Cardiac muscle cell (in vitro differentiated cells and primary cell): Measurements from ENCODE around the gene KLHL2. TPM values are rescaled to one million over a fixed set of nuclear protein-coding genes. Genes with fewer than 3 reads are reported as not detected.

Source experiments
- DNase-seq, 2 donors: peaks; one replicate each; pipeline versions ENCODE4 v3.0.0 to v3.0.0-alpha.2; 2010 to 2017; ENCODE audit warnings: low read depth in 1 of 2, low spot score in 1 of 2
- H3K27ac ChIP-seq: fragments of 200-600 bp; sonication (generic); 2 replicates; pipeline ENCODE4 v1.5.1; 2016
- H3K27me3 ChIP-seq: fragments of 200-600 bp; sonication (generic); 2 replicates; pipeline ENCODE4 v1.6.0; 2016; ENCODE audit warnings: control low read depth
- H3K36me3 ChIP-seq: fragments of 200-600 bp; sonication (generic); 2 replicates; pipeline ENCODE4 v1.5.1; 2016; ENCODE audit warnings: control low read depth
- H3K4me1 ChIP-seq: fragments of 200-600 bp; sonication (generic); 2 replicates; pipeline ENCODE4 v1.8.1; 2017; ENCODE audit warnings: low read depth, mild to moderate bottlenecking, mixed run types
- H3K4me3 ChIP-seq: fragments of 200-600 bp; sonication (generic); 2 replicates; pipeline ENCODE4 v1.5.1; 2016; ENCODE audit warnings: mild to moderate bottlenecking
- H3K9me3 ChIP-seq: fragments of 200-600 bp; sonication (generic); 2 replicates; pipeline ENCODE4 v1.5.1; 2017; ENCODE audit warnings: low read depth, mild to moderate bottlenecking, control low read depth
- polyA plus RNA-seq: library from polyadenylated mRNA; unstranded; fragments of >200 nt; fragmentation: Nextera tagmentation; extraction: Ambion mirVana; gene quantifications from 2 replicates; pipeline ENCODE4 v1.2.1, GENCODE V29; 2016
- total RNA-seq: library from RNA; depleted of rRNA; stranded (reverse); fragments of >200 nt; gene quantifications from 2 replicates; pipeline ENCODE4 v1.2.3, GENCODE V29; 2016
- TF ChIP-seq, protein P1 (sequence below): IDR thresholded peaks from 2 replicates; pipeline ENCODE4 v1.5.1; 2012; ENCODE audit warnings: low read depth, mild to moderate bottlenecking, low read length

KLHL2 gene
- total and polyA plus RNA-seq, 2 experiments from 2014 or later, result 39.7 to 39.8 TPM

DNA sequence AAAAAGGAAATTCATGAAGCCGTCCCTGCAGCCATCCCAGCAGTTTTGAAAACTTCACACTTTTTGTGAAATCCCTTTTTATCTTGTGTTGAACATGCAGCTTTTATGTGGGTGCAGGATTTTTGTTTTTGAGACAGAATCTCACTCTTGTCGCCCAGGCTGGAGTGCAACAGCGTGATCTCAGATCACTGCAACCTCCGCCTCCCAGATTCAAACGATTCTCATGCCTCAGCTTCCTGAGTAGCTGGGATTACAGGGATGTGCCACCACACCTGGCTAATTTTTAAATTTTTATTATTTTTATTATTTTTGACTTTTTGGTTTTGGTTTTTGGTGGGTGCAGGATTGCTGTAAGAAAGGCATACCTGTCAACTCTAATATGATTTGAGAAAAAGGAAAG, 112.1 kb downstream of the KLHL2 start:
- H3K4me1 ChIP-seq, result peaks cover 11% of the 10 kb centered on the region
- H3K4me3 ChIP-seq, result no peak overlapping the region
- no peaks in the 10 kb centered on the region for H3K36me3 ChIP-seq
- no peak for DNase-seq
- TF ChIP-seq, protein P1, sequence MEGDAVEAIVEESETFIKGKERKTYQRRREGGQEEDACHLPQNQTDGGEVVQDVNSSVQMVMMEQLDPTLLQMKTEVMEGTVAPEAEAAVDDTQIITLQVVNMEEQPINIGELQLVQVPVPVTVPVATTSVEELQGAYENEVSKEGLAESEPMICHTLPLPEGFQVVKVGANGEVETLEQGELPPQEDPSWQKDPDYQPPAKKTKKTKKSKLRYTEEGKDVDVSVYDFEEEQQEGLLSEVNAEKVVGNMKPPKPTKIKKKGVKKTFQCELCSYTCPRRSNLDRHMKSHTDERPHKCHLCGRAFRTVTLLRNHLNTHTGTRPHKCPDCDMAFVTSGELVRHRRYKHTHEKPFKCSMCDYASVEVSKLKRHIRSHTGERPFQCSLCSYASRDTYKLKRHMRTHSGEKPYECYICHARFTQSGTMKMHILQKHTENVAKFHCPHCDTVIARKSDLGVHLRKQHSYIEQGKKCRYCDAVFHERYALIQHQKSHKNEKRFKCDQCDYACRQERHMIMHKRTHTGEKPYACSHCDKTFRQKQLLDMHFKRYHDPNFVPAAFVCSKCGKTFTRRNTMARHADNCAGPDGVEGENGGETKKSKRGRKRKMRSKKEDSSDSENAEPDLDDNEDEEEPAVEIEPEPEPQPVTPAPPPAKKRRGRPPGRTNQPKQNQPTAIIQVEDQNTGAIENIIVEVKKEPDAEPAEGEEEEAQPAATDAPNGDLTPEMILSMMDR, result no peak
- H3K27ac ChIP-seq, result no peak overlapping the region
- H3K9me3 ChIP-seq, result no peaks in the 10 kb centered on the region
- H3K27me3 ChIP-seq, result no peaks in the 10 kb centered on the region

DNA sequence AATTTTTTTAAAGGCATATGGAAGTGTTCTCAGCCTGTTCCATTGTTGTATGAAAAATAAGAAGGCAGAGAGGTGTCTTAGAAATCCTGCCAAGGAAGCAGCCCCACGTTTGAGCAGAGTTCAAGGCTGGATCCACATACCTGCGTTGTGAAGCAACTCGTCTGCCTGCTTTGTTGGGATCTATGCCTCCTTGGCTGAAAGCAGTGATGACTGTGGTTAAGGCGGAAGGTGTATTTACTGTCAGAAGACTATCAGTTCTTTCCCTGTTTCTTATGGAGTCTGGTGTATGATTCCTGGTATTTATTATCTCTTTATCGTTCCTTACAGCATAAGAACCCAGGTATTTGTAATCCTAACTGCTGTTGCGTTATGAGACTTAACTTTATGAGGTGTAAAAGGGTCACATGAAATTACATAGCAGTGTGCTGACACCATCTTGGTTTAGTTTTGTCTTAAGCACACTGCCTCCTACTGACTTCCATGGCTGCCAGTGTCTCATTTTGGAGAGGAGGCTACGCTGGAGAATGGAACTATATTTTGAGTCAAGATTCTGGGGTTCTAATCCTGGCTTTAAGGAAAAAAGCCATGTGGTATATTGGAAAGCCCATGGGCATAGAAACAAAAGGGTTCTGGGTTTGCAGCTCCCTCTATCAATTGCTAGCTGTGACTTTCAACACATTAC, 117.0 kb downstream of the KLHL2 start:
- no peak for DNase-seq
- Histone ChIP-seq H3K36me3 (no peaks in the 10 kb centered on the region), H3K27me3 (no peaks in the 10 kb centered on the region), H3K4me1 (peaks cover 11% of the 10 kb centered on the region), H3K27ac (no peak overlapping the region), H3K9me3 (no peaks in the 10 kb centered on the region), H3K4me3 (no peak overlapping the region)
- TF ChIP-seq, protein P1, result no peak

DNA sequence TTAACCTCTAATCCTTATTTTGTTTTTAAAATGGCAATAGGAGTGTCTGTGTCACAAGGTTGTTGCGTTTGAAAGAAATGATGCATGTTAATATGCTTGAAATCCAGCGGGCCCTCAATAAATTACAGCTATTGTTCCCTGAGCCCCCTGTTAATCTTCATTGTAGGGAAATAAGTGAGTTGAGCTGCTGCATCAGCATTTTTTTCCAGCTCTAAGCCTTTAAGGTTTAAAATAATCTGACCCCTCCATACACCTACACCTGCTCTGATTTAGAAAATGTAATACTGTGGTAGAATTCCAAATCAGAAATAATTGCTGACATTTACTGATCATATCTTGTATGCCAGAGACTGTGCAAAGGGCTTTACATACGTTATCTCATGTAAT, 117.5 kb downstream of the KLHL2 start:
- TF ChIP-seq, protein P1, result no peak
- H3K4me3 ChIP-seq, result no peak overlapping the region
- no peak overlapping the region for H3K27ac ChIP-seq
- no peaks in the 10 kb centered on the region for H3K9me3 ChIP-seq
- no peaks in the 10 kb centered on the region for H3K36me3 ChIP-seq
- H3K27me3 ChIP-seq, result no peaks in the 10 kb centered on the region
- DNase-seq, result no peak
- H3K4me1 ChIP-seq, result peaks cover 11% of the 10 kb centered on the region

DNA sequence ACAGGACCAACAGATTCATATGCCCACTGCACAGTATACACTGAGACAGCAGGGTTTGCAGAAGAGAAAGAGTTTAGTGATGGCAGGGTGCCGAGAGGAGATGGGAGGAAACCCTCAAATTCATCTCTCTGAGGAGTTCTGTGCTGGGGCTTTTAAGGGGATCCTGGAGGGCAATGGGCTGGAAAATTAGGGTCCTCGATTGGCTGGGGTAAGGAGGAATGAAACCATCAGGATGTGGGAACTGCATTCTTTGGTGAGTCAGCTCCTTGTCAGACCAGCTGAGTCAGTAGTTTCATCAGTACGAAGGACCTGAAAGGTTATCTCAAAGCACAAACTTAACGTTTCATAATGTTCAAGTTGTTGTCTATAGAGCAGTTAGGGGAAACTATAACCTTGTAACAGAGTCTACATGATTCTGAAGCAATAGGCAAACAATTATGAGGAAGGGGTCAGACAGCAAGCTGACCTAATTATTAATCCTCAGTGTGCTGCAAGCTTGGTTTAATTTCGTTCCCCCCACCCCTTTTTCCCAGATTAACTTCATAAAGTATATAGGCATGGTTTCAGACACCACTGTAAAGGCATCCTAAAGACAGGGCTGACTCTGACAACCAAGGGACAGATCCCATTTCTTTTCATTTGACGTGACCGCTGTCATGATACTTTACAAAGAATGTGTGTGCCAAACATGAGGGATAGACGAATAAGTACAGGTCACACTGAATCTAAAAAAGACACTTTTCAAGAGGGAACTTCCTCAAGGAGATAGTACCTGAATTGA, 118.6 kb downstream of the KLHL2 start:
- peak overlapping the region; percentile 67 for H3K4me3 ChIP-seq
- peak in 1 of 2 donors; percentile 88 for DNase-seq

DNA sequence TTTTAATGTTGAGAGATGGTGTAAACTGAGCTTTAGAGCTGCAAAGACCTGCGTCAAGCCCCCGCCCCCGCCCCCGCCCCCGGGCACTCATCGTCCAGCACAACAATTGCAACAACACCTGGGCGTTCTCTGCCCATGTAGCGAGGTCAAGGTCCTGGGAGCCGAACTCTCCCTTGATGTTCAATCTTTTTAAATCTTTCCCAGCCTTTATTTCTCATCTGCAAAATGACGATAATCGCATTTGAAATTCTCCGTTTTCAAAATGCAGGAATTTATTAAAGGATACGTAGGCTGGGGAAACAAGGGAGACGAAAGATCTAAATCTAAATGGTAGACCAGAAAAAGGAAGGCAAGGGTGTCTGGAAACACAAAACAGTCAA, 119.5 kb downstream of the KLHL2 start:
- TF ChIP-seq, protein P1, result no peak
- Histone ChIP-seq H3K4me1 (peaks cover 22% of the 10 kb centered on the region), H3K27ac (peak overlapping the region; percentile 94), H3K9me3 (no peaks in the 10 kb centered on the region), H3K4me3 (peak overlapping the region; percentile 67), H3K27me3 (no peaks in the 10 kb centered on the region), H3K36me3 (no peaks in the 10 kb centered on the region)
- peak; percentile 36 to 38 for DNase-seq

More for the DNA sequence above, 118.6 kb downstream of the KLHL2 start:
- H3K27me3 ChIP-seq, result no peaks in the 10 kb centered on the region
- TF ChIP-seq, protein P1, result no peak
- H3K27ac ChIP-seq, result peak overlapping the region; percentile 94
- H3K36me3 ChIP-seq, result no peaks in the 10 kb centered on the region
- no peaks in the 10 kb centered on the region for H3K9me3 ChIP-seq
- H3K4me1 ChIP-seq, result peaks cover 14% of the 10 kb centered on the region
